Lower leg skin (tissue), 3 donors: ENCODE measurements around the gene RPIA.

Experiments used
- CTCF ChIP-seq, 3 donors: fragments of 450-650 bp; IDR thresholded peaks; one replicate each; pipeline ENCODE4 v1.5.1; 2016; ENCODE audit warnings: antibody characterized with exemption in 3 of 3, mild to moderate bottlenecking in 3 of 3, moderate library complexity in 2 of 3
- POLR2A ChIP-seq, 2 donors: fragments of 450-650 bp; IDR thresholded peaks; one replicate each; pipeline ENCODE4 v1.6.1; 2016 to 2017; ENCODE audit warnings: antibody characterized with exemption in 2 of 2, mild to moderate bottlenecking in 1 of 2, moderate library complexity in 1 of 2

GRCh38 chr2:88692187-88692586 is 714 bp downstream of the RPIA start:
- TF ChIP-seq CTCF (IDR thresholded peaks at IDR 0.05), result no peak
- TF ChIP-seq POLR2A (IDR thresholded peaks at IDR 0.05), result no peak
